NCI-H146 treated with DMSO at 0.1 percent for 48 hours (cell line): Measurements from ENCODE around the gene EPHB1.
A peak's percentile ranks its signal among the peaks of the same experiment; 100 is the strongest.

Experiments used
- DNase-seq: peaks from one replicate; lab custom pipeline; 2025; ENCODE audit not compliant: unreplicated experiment; lab: John Stamatoyannopoulos, UW

EPHB1 gene

GRCh38 chr3:134904776-134905646 is 110.0 kb downstream of the EPHB1 start:
- DNase-seq: no peak

- DNase-seq: no peak
Observed at GRCh38 chr3:134905647-134905935, 110.5 kb downstream of the EPHB1 start.

DNA sequence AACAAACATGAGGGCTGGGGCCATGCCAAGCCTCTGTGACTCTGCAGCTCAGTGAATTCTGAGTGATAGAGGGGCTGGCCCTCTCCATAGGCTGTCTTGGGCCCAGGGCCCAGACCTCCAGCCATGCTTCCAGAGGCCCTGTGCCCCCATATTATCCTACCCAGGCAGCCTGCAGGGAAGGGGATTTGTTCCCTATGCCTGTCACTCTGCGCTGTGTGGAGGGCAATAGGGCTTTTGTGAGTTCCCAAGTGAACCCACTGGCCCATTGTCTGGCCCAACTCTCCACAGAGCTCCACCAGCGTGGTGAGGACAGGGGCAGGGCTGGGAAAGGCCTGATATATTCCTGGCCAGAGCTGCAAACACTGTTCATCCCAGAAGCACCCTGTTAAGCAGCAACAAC is 113.2 kb downstream of the EPHB1 start:
- no peak for DNase-seq

DNA sequence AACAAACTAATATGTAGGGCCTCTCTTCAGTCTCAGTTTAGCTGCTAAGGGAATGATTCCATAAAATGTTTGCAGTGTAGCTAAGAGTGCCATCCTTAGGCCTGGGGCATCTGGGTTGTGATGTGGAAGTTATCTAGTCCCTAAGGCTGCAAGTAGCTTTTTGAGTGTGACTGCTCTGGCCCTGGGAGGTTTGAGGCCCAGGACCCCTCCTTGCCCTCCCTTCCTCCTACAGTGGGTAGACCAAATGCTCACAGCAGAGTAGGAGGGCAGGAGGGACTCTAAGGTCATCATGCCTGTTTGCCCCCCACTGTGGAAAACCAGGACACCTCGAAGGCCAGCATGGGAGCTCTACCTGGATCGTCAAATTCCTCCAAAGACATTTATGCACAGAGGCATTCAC is 115.0 kb downstream of the EPHB1 start:
- no peak for DNase-seq

DNA sequence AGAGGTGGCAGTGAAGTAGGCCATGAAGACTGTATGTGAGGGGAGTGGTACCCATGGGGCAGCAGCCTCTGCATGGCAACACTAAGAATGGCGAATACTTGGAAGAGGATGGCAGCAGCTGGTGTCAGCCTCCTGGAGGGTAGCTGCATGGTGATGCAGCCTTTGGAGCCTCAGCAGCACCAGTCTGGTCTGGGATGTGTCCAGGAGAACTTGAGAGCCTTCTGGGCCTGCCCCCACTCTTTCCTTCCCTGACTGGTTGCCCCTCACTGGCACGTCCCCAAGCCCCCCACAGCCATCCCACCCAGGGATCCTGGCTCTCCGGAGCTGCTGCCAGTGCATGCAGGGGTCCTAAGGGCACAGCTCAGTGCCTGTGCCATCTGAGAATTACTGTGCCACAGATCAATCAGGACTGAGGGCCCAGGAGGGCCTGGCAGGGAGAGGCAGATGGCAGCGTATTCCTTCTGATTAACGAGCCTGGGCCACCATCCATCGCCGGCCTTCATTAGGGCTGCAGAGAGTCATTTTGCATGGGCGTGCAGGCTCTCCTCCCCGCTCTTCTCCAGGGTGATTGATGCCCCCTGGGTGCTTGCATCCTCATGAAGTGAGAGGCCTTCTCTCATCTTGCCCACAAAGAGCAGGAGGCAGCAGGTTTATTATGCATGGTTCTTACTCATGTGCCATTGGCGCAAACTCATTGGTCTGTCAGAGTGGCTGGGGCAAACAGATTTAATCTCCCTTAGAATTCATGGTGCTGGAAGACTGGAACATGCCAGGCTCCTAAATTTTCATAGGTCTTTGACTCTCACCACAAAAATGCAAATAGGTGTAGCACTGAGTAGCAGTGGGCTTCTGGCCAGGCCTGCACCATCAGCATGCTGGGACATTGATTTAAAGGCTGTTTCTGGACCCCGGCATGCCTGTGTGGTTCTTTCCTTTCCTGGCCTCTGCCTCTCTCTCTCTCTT is 116.8 kb downstream of the EPHB1 start:
- no peak for DNase-seq

GRCh38 chr3:134916276-134916961 is 121.4 kb downstream of the EPHB1 start:
- DNase-seq: no peak

GRCh38 chr3:134917631-134918030 is 122.6 kb downstream of the EPHB1 start:
- no peak for DNase-seq

- DNase-seq: no peak
Observed at GRCh38 chr3:134918441-134918840, 123.4 kb downstream of the EPHB1 start.

DNA sequence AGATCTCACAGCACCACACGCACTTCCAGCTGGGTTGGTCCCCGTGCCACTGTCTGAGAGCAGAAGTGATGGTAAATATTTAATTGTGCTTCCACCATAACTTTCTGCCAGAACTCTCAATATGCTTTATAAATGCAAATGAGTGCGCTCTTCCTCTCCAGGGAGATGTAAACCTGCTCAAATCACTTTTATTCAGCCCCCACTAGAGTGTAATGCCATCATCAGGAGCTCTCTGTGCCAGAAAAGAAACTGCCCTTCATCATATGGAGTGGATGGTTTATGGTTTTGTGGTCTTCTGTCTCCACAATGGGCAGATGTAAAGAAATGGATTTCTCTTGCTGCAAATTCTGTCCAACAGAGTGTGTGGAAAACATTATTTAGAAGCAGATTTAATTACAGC is 127.0 kb downstream of the EPHB1 start:
- DNase-seq: no peak

GRCh38 chr3:134922866-134923265 is 127.8 kb downstream of the EPHB1 start:
- DNase-seq: no peak

GRCh38 chr3:134923286-134923685 is 128.2 kb downstream of the EPHB1 start:
- DNase-seq: no peak

DNA sequence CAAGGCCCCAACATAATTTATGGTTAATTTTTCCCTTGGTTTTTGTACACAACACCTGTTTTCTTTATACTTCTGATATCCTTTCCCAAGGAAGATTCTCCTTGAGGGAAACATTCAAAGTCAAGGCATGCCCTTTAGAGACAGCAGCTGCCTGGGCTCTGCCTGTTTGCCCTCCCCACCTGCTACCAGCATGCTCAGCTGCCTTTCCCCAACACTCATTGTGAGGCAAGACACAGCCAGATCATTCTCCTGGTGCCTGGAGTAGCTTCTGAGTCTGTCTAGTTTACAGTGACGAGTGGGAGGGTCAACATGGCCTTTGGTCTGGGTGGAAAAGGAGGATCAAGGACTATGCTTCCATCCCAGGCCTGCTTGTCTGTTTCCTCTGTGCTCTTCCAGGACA is 132.5 kb downstream of the EPHB1 start:
- no peak for DNase-seq

GRCh38 chr3:134928392-134928791 is 133.3 kb downstream of the EPHB1 start:
- DNase-seq: no peak

DNA sequence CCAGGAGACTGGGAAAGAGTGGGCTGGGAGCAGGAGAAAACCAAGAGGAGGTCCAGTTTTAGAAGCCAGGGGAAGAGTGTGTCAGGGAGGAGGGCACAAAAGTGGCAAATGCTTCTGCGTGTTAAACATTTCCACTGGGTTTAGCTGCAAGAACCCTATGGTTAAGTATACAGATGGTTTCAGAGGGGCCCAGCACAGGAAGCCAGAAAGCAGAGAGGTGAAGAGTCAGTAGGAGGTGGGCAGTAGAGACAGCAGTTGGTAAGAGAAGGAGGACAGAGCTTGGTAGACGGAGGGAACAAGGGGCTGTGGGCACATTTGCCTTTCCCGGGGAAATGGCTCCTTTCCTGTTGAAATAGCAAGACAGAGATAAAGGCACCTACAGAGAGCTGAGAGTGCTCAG is 133.8 kb downstream of the EPHB1 start:
- DNase-seq: no peak

DNA sequence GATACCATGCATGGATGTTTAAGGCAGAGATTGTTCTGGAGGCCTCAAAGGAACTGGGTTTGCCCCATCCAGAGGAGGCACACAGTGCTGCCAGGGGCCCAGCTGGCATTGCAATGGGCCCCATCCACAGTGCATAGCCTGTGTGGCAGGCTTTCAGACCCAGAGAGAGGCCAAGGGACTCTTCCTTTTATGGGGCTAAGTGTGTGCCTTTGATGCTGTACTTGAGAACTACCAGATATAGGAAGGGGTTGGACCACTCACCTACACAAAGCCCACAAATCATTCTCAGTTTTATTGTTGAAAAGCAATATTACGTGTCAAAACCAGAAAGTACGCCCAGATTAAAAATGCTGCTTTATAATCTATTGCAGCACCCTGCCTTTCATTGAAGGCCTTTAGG is 134.9 kb downstream of the EPHB1 start:
- no peak for DNase-seq

- no peak for DNase-seq
Observed at GRCh38 chr3:134931045-134931785, 136.2 kb downstream of the EPHB1 start.

GRCh38 chr3:134932035-134932434 is 137.0 kb downstream of the EPHB1 start:
- no peak for DNase-seq

DNA sequence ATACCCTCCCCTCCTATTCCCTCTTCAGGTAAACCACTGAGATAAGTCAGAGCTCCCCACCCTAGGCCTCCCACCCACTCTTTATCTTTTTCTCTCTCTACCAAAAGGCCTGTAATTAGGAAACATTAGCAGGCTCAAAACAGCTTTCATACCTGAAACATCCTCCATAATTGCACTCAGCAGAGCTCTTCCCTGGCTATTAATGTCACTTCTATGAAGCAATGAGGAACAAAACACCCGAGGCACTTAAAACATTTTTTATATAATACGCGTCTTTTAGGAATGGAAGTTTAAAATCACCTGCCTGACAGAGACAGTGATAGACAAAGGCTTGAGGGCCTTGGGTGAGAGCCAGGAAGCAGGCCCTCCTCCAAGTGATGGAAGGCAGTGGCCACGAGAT is 138.9 kb downstream of the EPHB1 start:
- peak; percentile 89 for DNase-seq

DNA sequence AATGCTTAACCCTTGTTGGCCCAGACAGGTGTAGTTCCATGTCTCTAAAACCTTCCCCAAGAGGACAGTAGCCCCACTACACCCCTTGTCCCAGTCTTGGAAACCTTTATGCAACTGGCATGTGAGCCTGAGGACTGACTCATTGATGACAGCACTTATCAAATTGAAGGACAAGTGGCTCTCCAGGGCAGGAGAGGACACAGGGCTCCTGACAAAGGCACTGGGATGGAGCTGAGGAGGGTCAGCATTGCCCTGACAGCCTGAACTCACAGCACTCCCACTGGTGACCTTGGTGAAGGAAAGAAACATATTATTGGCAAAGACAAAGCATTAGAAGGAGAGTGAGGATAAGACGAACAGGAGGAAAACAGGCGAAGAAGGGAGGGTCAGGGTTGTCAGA is 139.9 kb downstream of the EPHB1 start:
- DNase-seq: no peak

- peak; percentile 95 for DNase-seq
Observed at GRCh38 chr3:134937256-134938028, 142.4 kb downstream of the EPHB1 start.
